IMR-90 (cell line): ENCODE measurements around the gene RABGAP1. TPM values are rescaled to one million over a fixed set of nuclear protein-coding genes. Genes with fewer than 3 reads are reported as not detected.
A peak's percentile ranks its signal among the peaks of the same experiment; 100 is the strongest.

Experiments used
- ATAC-seq: fragments of 200-7000 bp; cut with Tn5 transposase; 2 replicates; pipeline ENCODE4 v1.9.1; 2020; ENCODE audit warnings: low read depth, mild to moderate bottlenecking, moderate library complexity
- BruUV-seq: library from RNA; stranded (reverse); fragments of 400-500 nt; replicated peaks from 2 replicates; lab custom pipeline; 2021; lab: Mats Ljungman, UMichigan
- CTCF ChIA-PET: fragments of 300-600 bp; formaldehyde crosslinking; extraction: SDS; loops from one replicate; lab custom pipeline; 2021; ENCODE audit warnings: antibody characterized with exemption; lab: Yijun Ruan, JAX
- POLR2A ChIA-PET: fragments of 300-600 bp; sonication (Branson Sonifier 250); formaldehyde crosslinking; loops from one replicate; lab custom pipeline; 2022; ENCODE audit warnings: antibody characterized with exemption; ENCODE audit not compliant: unreplicated experiment; lab: Charles Lee
- DNase-seq: peaks from one replicate; pipeline ENCODE4 v3.0.0; 2013
- H2AFZ ChIP-seq: replicated peaks from 2 replicates; pipeline ENCODE3; 2013; ENCODE audit warnings: low read length, mild to moderate bottlenecking; ENCODE audit not compliant: poor library complexity
- H2AK5ac ChIP-seq: 2 replicates; pipeline ENCODE4 v1.6.1; 2013; ENCODE audit warnings: low read depth, low read length, inconsistent platforms
- H2AK9ac ChIP-seq: replicated peaks from 2 replicates; pipeline ENCODE3; 2013; ENCODE audit warnings: mild to moderate bottlenecking, low read depth, low read length, moderate library complexity; ENCODE audit not compliant: poor library complexity
- H2BK120ac ChIP-seq: 2 replicates; pipeline ENCODE4 v1.6.1; 2013; ENCODE audit warnings: low read depth, low read length, inconsistent platforms
- H2BK15ac ChIP-seq: 3 replicates; pipeline ENCODE4 v1.6.1; 2013; ENCODE audit warnings: low read depth, low read length, inconsistent platforms
- H2BK20ac ChIP-seq: 2 replicates; pipeline ENCODE4 v1.6.1; 2013; ENCODE audit warnings: low read depth, mild to moderate bottlenecking, inconsistent platforms, low read length, moderate library complexity
- H2BK5ac ChIP-seq: 2 replicates; pipeline ENCODE4 v1.6.1; 2013; ENCODE audit warnings: mild to moderate bottlenecking, low read depth, low read length, inconsistent platforms; ENCODE audit not compliant: poor library complexity, severe bottlenecking
- H3K14ac ChIP-seq: replicated peaks from 2 replicates; pipeline ENCODE4 v1.6.1; 2013; ENCODE audit warnings: low read depth, low read length, inconsistent platforms
- H3K18ac ChIP-seq: 2 replicates; pipeline ENCODE4 v1.6.1; 2013; ENCODE audit warnings: low read depth, low read length, control low read depth
- H3K23ac ChIP-seq: 2 replicates; pipeline ENCODE4 v1.6.1; 2013; ENCODE audit warnings: low read depth, low read length, inconsistent platforms
- H3K27ac ChIP-seq: 2 replicates; pipeline ENCODE4 v1.5.1; 2013; ENCODE audit warnings: mild to moderate bottlenecking, control low read depth, low read length; ENCODE audit not compliant: insufficient read depth
- H3K27me3 ChIP-seq: 2 replicates; pipeline ENCODE4 v1.6.1; 2013; ENCODE audit warnings: low read length; ENCODE audit not compliant: control insufficient read depth, insufficient read depth
- H3K36me3 ChIP-seq: 2 replicates; pipeline ENCODE4 v1.6.1; 2013; ENCODE audit warnings: low read length, mixed read lengths; ENCODE audit not compliant: control insufficient read depth, insufficient read depth
- H3K4ac ChIP-seq: 2 replicates; pipeline ENCODE4 v1.6.1; 2013; ENCODE audit warnings: low read depth, low read length, inconsistent platforms
- H3K4me1 ChIP-seq: 2 replicates; pipeline ENCODE4 v1.6.1; 2013; ENCODE audit warnings: low read length, mixed read lengths; ENCODE audit not compliant: control insufficient read depth, insufficient read depth
- H3K4me2 ChIP-seq: 2 replicates; pipeline ENCODE4 v1.6.1; 2013; ENCODE audit warnings: low read depth, mild to moderate bottlenecking, control low read depth, low read length, moderate library complexity
- H3K4me3 ChIP-seq: 2 replicates; pipeline ENCODE4 v1.5.1; 2013; ENCODE audit warnings: low read depth, mild to moderate bottlenecking, control low read depth, low read length, moderate library complexity; ENCODE audit not compliant: insufficient read depth
- H3K56ac ChIP-seq: 2 replicates; pipeline ENCODE4 v1.6.1; 2013; ENCODE audit warnings: low read length, inconsistent platforms; ENCODE audit not compliant: insufficient read depth; ENCODE audit errors: extremely low read depth
- H3K79me1 ChIP-seq, 2 experiments: 2 replicates each; pipeline ENCODE4 v1.6.1; 2013; ENCODE audit warnings: low read length in 2 of 2, inconsistent platforms in 1 of 2, low read depth in 1 of 2
- H3K9ac ChIP-seq: 2 replicates; pipeline ENCODE4 v1.6.1; 2013; ENCODE audit warnings: low read depth, low read length, control low read depth
- H3K9me1 ChIP-seq: 2 replicates; pipeline ENCODE4 v1.6.1; 2013; ENCODE audit warnings: low read length, inconsistent platforms; ENCODE audit not compliant: insufficient read depth
- H3K9me3 ChIP-seq: 2 replicates; pipeline ENCODE4 v1.6.1; 2013; ENCODE audit warnings: low read length; ENCODE audit not compliant: control insufficient read depth, insufficient read depth
- H4K20me1 ChIP-seq: 2 replicates; pipeline ENCODE4 v1.6.1; 2013; ENCODE audit warnings: low read length, inconsistent platforms; ENCODE audit not compliant: insufficient read depth
- H4K5ac ChIP-seq: 2 replicates; pipeline ENCODE4 v1.6.1; 2013; ENCODE audit warnings: mild to moderate bottlenecking, low read depth, low read length, control low read depth
- H4K8ac ChIP-seq, 2 experiments: 2 replicates each; pipeline ENCODE4 v1.6.1; 2013; ENCODE audit warnings: low read depth in 2 of 2, low read length in 2 of 2, control low read depth in 1 of 2, inconsistent platforms in 1 of 2
- H4K91ac ChIP-seq: 2 replicates; pipeline ENCODE4 v1.6.1; 2013; ENCODE audit warnings: low read depth, low read length, inconsistent platforms; ENCODE audit not compliant: insufficient read depth
- ELK1 ChIP-seq: fragments of 150-350 bp; IDR thresholded peaks from 2 replicates; pipeline ENCODE4 v1.6.1; 2016; ENCODE audit warnings: low read depth, mild to moderate bottlenecking, low read length, moderate library complexity, borderline replicate concordance
- MAFK ChIP-seq: IDR thresholded peaks from 2 replicates; pipeline ENCODE4 v1.6.1; 2012; ENCODE audit warnings: low read depth, low read length, improper control_type of control experiment
- RFX5 ChIP-seq: IDR thresholded peaks from 2 replicates; pipeline ENCODE4 v1.8.0; 2012; ENCODE audit warnings: low read depth, mild to moderate bottlenecking, low read length, moderate library complexity
- WGBS, 2 experiments: methylation state at CpG; one replicate each; pipeline versions ENCODE4 v1.1.5 to v1.1.7; 2013; ENCODE audit warnings: missing lambda C conversion rate in 2 of 2; ENCODE audit not compliant: insufficient read length in 1 of 2; ENCODE audit errors: extremely low coverage in 2 of 2; 5-methylcytosine and 5-hydroxymethylcytosine counted together
- dilution Hi-C: fragments of 300-500 bp; cut with HindIII; formaldehyde crosslinking; loops from one replicate; pipeline ENCODE4 v1.14.3; 2018; ENCODE audit warnings: low sequenced_read_pairs; ENCODE audit not compliant: unreplicated experiment
- in situ Hi-C: fragments of 300-500 bp; cut with MboI; formaldehyde crosslinking; loops from 3 replicates; pipeline ENCODE4 v1.14.3; 2019; ENCODE audit warnings: low sequenced_read_pairs, inconsistent platforms, mixed read lengths
- intact Hi-C: fragments of 100-400 bp; cut with micrococcal nuclease; formaldehyde crosslinking; loops from 2 replicates; pipeline ENCODE4 v1.10.0; 2022
- polyA plus RNA-seq, 3 experiments: library from polyadenylated mRNA; depleted of rRNA; stranded (reverse); fragments of >200 nt; gene quantifications; 2 replicates each; pipeline ENCODE4 v1.2.3, GENCODE V29; 2012; ENCODE audit warnings: low replicate concordance in 1 of 3
- total RNA-seq: library from RNA; depleted of rRNA; stranded (reverse); fragments of >200 nt; gene quantifications from 2 replicates; pipeline ENCODE4 v1.2.3, GENCODE V29; 2012

The RABGAP1 gene
- total and polyA plus RNA-seq, 2 of the 4 experiments (the other 2 are of a cell fraction) = 20.0 to 53.9 TPM

GRCh38 chr9:123059472-123060220, 118.8 kb downstream of the RABGAP1 start:
- CTCF ChIA-PET = no interaction called here
- H4K91ac ChIP-seq = no peak overlapping the region; the same call in 1 of the 2 replicates
- TF ChIP-seq ELK1 (no peak), MAFK (no peak), RFX5 (no peak)
- no peak overlapping the region for H3K4me3 ChIP-seq
- H3K36me3 ChIP-seq = peaks cover 7% of the 10 kb centered on the region
- H2BK5ac ChIP-seq = no peak overlapping the region
- no peak for ATAC-seq
- H2BK120ac ChIP-seq = peak overlapping the region; percentile 4; the same call in 1 of the 2 replicates
- WGBS, 2 experiments = no CpG with 5 or more reads among the region's 9 CpGs
- no peaks in the 10 kb centered on the region for H3K27me3 ChIP-seq
- peaks cover 7% of the 10 kb centered on the region for H3K9me1 ChIP-seq
- H2AFZ ChIP-seq = no peak overlapping the region
- dilution Hi-C loops = no loop called here
- H3K14ac ChIP-seq = no peak overlapping the region
- H2BK20ac ChIP-seq = peak overlapping the region; percentile 26; the same call in 1 of the 2 replicates
- H3K56ac ChIP-seq = no peak overlapping the region
- no peak overlapping the region; the same call in 1 of the 2 replicates for H3K18ac ChIP-seq
- BruUV-seq = no TSS peak
- in situ Hi-C loops = no loop called here
- H2AK5ac ChIP-seq = no peak overlapping the region
- intact Hi-C loops = no loop called here
- no peak overlapping the region for H4K8ac ChIP-seq
- no peak overlapping the region for H3K9ac ChIP-seq
- DNase-seq = no peak
- peaks cover 2 to 19% of the 10 kb centered on the region in 2 experiments; a peak in 2 of 4 replicates for H3K79me1 ChIP-seq
- H2BK15ac ChIP-seq = no peak overlapping the region
- H3K27ac ChIP-seq = no peak overlapping the region
- H3K4me1 ChIP-seq = peaks cover 13% of the 10 kb centered on the region
- H4K20me1 ChIP-seq = peaks cover 3% of the 10 kb centered on the region; the same call in 1 of the 2 replicates
- H3K4ac ChIP-seq = no peak overlapping the region
- no peak overlapping the region for H2AK9ac ChIP-seq
- no peak overlapping the region for H3K4me2 ChIP-seq
- H4K5ac ChIP-seq = no peak overlapping the region
- no peaks in the 10 kb centered on the region for H3K9me3 ChIP-seq
- 0 out of 2 replicates have a peak overlapping the region, but pooled peaks have one; percentile 27 for H3K23ac ChIP-seq
- POLR2A ChIA-PET = no interaction called here
